ENCODE measurements around the gene CNTNAP5. TPM values are rescaled to one million over a fixed set of nuclear protein-coding genes. Genes with fewer than 3 reads are reported as not detected.
A peak's percentile ranks its signal among the peaks of the same experiment; 100 is the strongest.

Gene CNTNAP5
- total and polyA plus RNA-seq, 2 of the 13 experiments (the other 11 are each of a cell fraction or from before 2014, with no cell fraction given), result not detected

DNA sequence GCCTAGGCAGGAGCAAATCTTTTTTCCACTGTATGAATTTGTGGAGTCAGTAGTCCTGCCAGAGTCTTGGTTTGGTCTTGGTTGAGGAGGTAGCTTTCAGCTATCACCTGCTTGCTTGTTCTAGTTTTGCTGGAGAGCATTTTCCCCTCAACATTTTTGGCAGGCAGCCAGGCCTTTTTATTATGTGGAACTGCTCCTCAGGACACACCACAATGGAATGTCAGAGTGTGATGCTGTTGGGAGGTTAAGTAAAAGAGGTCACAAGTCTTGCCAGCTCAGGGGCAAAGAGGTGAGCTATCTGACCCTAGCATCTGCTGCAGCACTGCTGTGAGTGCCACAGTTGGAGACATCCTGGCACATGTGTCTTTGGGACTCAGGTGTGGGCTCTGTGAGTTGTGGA, 258.0 kb downstream of the CNTNAP5 start:
- FAIRE-seq, result no peak
- no peak overlapping the region for H3K9ac ChIP-seq (ENCODE audit: insufficient read depth, low read depth, low read length)

DNA sequence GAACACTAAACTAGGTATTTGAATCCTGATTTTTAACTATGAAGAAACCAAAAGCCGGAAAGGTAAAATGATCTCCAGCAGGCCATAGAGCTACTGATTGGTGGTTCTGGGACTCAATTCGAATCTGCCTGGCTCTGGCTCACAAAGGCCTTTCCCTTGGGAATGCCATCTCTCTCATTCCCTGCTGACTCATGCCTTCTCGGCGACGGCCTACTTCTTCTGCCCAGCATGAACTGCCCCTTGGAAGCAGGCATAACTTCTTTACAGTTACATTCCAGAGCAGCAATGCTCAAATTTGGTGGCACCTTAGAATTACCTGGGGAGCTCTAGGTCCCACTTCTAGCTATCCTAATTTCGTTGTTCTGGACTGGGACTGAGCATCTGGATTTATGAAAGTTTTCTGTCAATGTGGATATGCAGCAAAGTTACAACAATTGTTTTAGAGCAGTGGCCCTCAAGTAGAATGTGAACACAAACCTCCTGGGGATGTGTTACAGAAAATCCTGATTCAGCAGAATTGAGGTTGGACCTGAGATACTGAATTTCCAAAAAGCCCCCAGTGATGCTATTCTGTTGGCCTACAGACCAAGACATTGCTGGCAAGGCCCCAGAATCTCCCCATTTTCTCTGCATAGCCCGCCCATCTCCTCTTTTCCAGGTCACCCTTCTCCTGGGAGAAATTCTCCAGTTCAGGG, 261.1 kb downstream of the CNTNAP5 start:
- H3K27ac ChIP-seq (ENCODE audit: extremely low read length, insufficient read depth, low read length), result no peak overlapping the region

More for the DNA sequence above, 258.0 kb downstream of the CNTNAP5 start:
- no peaks in the 10 kb centered on the region for H3K27me3 ChIP-seq (ENCODE audit: control insufficient read depth in 1 of 2, insufficient read depth in 2 of 2, low read length in 2 of 2)
- ChIA-PET POLR2A (no interaction called here), CTCF (ENCODE audit: low intra/inter-chr PET ratio, low total read pairs) (no interaction called here)
- in situ Hi-C loops (cut with HindIII; ENCODE audit: extremely low pct_ligation_motif_present, low pct_unique_long_range_greater_than_20kb), result no loop called here
- ATAC-seq (no peak), DNase-seq (ENCODE audit: low spot score) (no peak)
- no peaks in the 10 kb centered on the region for H3K9me3 ChIP-seq (ENCODE audit: low read length)
- no peak for TF ChIP-seq FOXK2 (IDR thresholded peaks at IDR 0.05)
- TF ChIP-seq ATF7-NPFF (CRISPR knock-in tag; IDR thresholded peaks at IDR 0.05; ENCODE audit: low read depth), result no peak
- no peak for TF ChIP-seq EP300 (IDR thresholded peaks at IDR 0.05; ENCODE audit: low read depth in 2 of 2, low read length in 2 of 2)
- TF ChIP-seq EP300 (CRISPR knock-in tag; IDR thresholded peaks at IDR 0.05; ENCODE audit: borderline replicate concordance), result no peak
- no peak for TF ChIP-seq KLF9 (CRISPR knock-in tag; IDR thresholded peaks at IDR 0.05; ENCODE audit: low read depth)
- TF ChIP-seq, protein P1, sequence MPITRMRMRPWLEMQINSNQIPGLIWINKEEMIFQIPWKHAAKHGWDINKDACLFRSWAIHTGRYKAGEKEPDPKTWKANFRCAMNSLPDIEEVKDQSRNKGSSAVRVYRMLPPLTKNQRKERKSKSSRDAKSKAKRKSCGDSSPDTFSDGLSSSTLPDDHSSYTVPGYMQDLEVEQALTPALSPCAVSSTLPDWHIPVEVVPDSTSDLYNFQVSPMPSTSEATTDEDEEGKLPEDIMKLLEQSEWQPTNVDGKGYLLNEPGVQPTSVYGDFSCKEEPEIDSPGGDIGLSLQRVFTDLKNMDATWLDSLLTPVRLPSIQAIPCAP (CRISPR knock-in tag; IDR thresholded peaks at IDR 0.05; ENCODE audit: low read depth), result no peak
- no peak overlapping the region for H2AFZ ChIP-seq (ENCODE audit: low read length)
- no peaks in the 10 kb centered on the region for H3K79me2 ChIP-seq (ENCODE audit: insufficient read depth, low read length)
- H3K4me1 ChIP-seq (ENCODE audit: insufficient read depth, low read length), result no peaks in the 10 kb centered on the region
- H3K4me3 ChIP-seq (replicated peaks in 1 of 3; ENCODE audit: insufficient read depth in 1 of 3, low read depth in 2 of 3, low read length in 3 of 3), result no peak overlapping the region
- no peak overlapping the region for H3K4me2 ChIP-seq (ENCODE audit: low read depth, low read length)
- no peak overlapping the region for H3K27ac ChIP-seq (ENCODE audit: extremely low read length, insufficient read depth, low read length)
- intact Hi-C loops (cut with micrococcal nuclease; ENCODE audit: unreplicated experiment), result no loop called here
- no TSS peak for BruUV-seq (replicated peaks)
- H4K20me1 ChIP-seq (ENCODE audit: insufficient read depth, low read length), result no peaks in the 10 kb centered on the region
- H3K36me3 ChIP-seq (replicated peaks in 1 of 2; ENCODE audit: control insufficient read depth in 1 of 2, insufficient read depth in 2 of 2, low read length in 2 of 2), result no peaks in the 10 kb centered on the region

More for the DNA sequence above, 261.1 kb downstream of the CNTNAP5 start:
- ATAC-seq (no peak), DNase-seq (ENCODE audit: low spot score) (no peak), FAIRE-seq (no peak)
- no peak overlapping the region for H3K4me3 ChIP-seq (replicated peaks in 1 of 3; ENCODE audit: insufficient read depth in 1 of 3, low read depth in 2 of 3, low read length in 3 of 3)
- no peak overlapping the region for H3K4me2 ChIP-seq (ENCODE audit: low read depth, low read length)
- H3K9me3 ChIP-seq (ENCODE audit: low read length), result no peaks in the 10 kb centered on the region
- H4K20me1 ChIP-seq (ENCODE audit: insufficient read depth, low read length), result no peaks in the 10 kb centered on the region
- H3K79me2 ChIP-seq (ENCODE audit: insufficient read depth, low read length), result no peaks in the 10 kb centered on the region
- H3K27me3 ChIP-seq (ENCODE audit: control insufficient read depth in 1 of 2, insufficient read depth in 2 of 2, low read length in 2 of 2), result no peaks in the 10 kb centered on the region
- intact Hi-C loops (cut with micrococcal nuclease; ENCODE audit: unreplicated experiment) (no loop called here), in situ Hi-C loops (cut with HindIII; ENCODE audit: extremely low pct_ligation_motif_present, low pct_unique_long_range_greater_than_20kb) (no loop called here)
- no peak overlapping the region for H3K9ac ChIP-seq (ENCODE audit: insufficient read depth, low read depth, low read length)
- H3K4me1 ChIP-seq (ENCODE audit: insufficient read depth, low read length), result no peaks in the 10 kb centered on the region
- ChIA-PET POLR2A (no interaction called here), CTCF (ENCODE audit: low intra/inter-chr PET ratio, low total read pairs) (no interaction called here)
- H2AFZ ChIP-seq (ENCODE audit: low read length), result no peak overlapping the region
- WGBS (ENCODE audit: low lambda C conversion rate), result 24% methylated on average over 7 of the region's 7 CpGs
- BruUV-seq (replicated peaks), result no TSS peak
- no peaks in the 10 kb centered on the region for H3K36me3 ChIP-seq (replicated peaks in 1 of 2; ENCODE audit: control insufficient read depth in 1 of 2, insufficient read depth in 2 of 2, low read length in 2 of 2)
- peak; percentile 88 for TF ChIP-seq MAFF (IDR thresholded peaks at IDR 0.05; ENCODE audit: low read depth, low read length)
- TF ChIP-seq SCMH1 (CRISPR knock-in tag; IDR thresholded peaks at IDR 0.05; ENCODE audit: borderline replicate concordance), result no peak
- peak; percentile 83 to 91 for TF ChIP-seq MAFK (conservative IDR thresholded peaks at IDR 0.05 in 1 of 2, IDR thresholded peaks at IDR 0.05 in 1 of 2; ENCODE audit: low read length in 2 of 2)
